ENCODE measurements around the gene ILDR1. TPM values are rescaled to one million over a fixed set of nuclear protein-coding genes. Genes with fewer than 3 reads are reported as not detected.

Gene ILDR1
- total and polyA plus RNA-seq, 4 donors = 3.3 to 8.9 (median 4.2) TPM

DNA sequence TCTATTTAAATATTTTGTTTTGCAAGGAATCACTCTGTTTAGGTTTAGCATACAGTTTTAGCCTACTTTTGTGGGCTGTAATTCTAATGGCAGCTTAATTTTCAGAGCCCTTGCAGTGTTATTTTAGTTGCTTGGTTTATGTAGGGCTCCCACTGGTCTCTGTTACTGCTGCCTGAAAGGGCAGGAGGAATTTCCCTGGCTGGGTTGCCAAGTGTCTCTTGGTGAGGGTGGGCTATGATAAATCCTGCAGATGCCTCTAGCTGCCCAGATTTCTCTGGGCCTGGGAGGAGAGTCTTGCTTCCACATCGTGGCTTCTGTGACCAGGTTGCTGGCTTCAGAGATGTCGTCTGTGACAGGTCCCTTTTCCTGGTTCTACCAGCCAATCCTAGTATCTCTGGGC lies 36.2 kb downstream of the ILDR1 start:
- H3K4me3 ChIP-seq = no peak overlapping the region
- ATAC-seq (ENCODE audit: insufficient read depth, low FRiP score) (no peak), DNase-seq (no peak)
- H3K4me1 ChIP-seq (ENCODE audit: control insufficient read depth in 5 of 5, insufficient read depth in 5 of 5, low read length in 5 of 5) = peaks cover 0 to 1% (median 0%) of the 10 kb centered on the region in 5 donors
- TF ChIP-seq, protein P1, sequence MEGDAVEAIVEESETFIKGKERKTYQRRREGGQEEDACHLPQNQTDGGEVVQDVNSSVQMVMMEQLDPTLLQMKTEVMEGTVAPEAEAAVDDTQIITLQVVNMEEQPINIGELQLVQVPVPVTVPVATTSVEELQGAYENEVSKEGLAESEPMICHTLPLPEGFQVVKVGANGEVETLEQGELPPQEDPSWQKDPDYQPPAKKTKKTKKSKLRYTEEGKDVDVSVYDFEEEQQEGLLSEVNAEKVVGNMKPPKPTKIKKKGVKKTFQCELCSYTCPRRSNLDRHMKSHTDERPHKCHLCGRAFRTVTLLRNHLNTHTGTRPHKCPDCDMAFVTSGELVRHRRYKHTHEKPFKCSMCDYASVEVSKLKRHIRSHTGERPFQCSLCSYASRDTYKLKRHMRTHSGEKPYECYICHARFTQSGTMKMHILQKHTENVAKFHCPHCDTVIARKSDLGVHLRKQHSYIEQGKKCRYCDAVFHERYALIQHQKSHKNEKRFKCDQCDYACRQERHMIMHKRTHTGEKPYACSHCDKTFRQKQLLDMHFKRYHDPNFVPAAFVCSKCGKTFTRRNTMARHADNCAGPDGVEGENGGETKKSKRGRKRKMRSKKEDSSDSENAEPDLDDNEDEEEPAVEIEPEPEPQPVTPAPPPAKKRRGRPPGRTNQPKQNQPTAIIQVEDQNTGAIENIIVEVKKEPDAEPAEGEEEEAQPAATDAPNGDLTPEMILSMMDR (IDR thresholded peaks at IDR 0.05; ENCODE audit: control extremely low read depth, extremely low read depth) = no peak
- no peaks in the 10 kb centered on the region for H3K36me3 ChIP-seq (ENCODE audit: control insufficient read depth in 4 of 4, insufficient read depth in 4 of 4, low read length in 4 of 4)
- no peaks in the 10 kb centered on the region for H3K27me3 ChIP-seq (ENCODE audit: control insufficient read depth in 3 of 3, insufficient read depth in 3 of 3, low read length in 2 of 3)
- 73 to 91% methylated on average over 2 of the region's 2 CpGs for WGBS, 2 donors
- peaks cover 0 to 2% (median 0%) of the 10 kb centered on the region in 4 donors for H3K9me3 ChIP-seq (ENCODE audit: control insufficient read depth in 4 of 4, insufficient read depth in 3 of 4, low read length in 3 of 4)
- no peak overlapping the region for H3K27ac ChIP-seq (ENCODE audit: low read depth in 1 of 2, low read length in 1 of 2)
- H3K9ac ChIP-seq (ENCODE audit: insufficient read depth in 1 of 2, low read length in 2 of 2) = no peak overlapping the region

DNA sequence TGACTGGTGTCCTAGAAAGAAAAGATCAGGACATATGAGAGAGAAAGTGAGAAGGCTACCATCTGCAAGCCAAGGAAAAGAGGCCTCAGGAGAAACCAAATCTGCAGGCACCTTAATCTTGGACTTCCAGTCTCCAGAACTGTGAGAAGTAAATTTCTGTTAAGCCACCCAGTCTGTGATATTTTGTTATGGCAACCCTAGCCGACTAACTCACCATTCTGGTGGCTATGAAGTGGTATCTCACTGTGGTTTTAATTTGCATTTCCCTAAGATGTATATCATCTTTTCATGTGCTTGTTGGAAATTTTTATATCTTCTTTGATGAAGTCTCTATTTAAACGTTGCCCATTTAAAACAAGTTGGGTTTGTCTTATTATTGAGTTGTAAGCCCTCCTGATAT lies 40.6 kb downstream of the ILDR1 start:
- DNase-seq = no peak
- TF ChIP-seq, protein P1 (IDR thresholded peaks at IDR 0.05; ENCODE audit: control extremely low read depth, extremely low read depth) = no peak
- Histone ChIP-seq H3K4me3 (no peak overlapping the region), H3K36me3 (ENCODE audit: control insufficient read depth in 4 of 4, insufficient read depth in 4 of 4, low read length in 4 of 4) (no peaks in the 10 kb centered on the region), H3K9ac (ENCODE audit: insufficient read depth in 1 of 2, low read length in 2 of 2) (no peak overlapping the region), H3K9me3 (ENCODE audit: control insufficient read depth in 4 of 4, insufficient read depth in 3 of 4, low read length in 3 of 4) (peaks cover 0 to 3% (median 1%) of the 10 kb centered on the region in 4 donors), H3K27ac (ENCODE audit: low read depth in 1 of 2, low read length in 1 of 2) (no peak overlapping the region), H3K27me3 (ENCODE audit: control insufficient read depth in 3 of 3, insufficient read depth in 3 of 3, low read length in 2 of 3) (no peaks in the 10 kb centered on the region), H3K4me1 (ENCODE audit: control insufficient read depth in 5 of 5, insufficient read depth in 5 of 5, low read length in 5 of 5) (no peaks in the 10 kb centered on the region)
- no peak for ATAC-seq (ENCODE audit: insufficient read depth, low FRiP score)
- 83 to 84% methylated on average over 2 of the region's 2 CpGs for WGBS, 2 donors

GRCh38 chr3:121980450-121980796 lies 41.6 kb downstream of the ILDR1 start:
- TF ChIP-seq, protein P1 (IDR thresholded peaks at IDR 0.05; ENCODE audit: control extremely low read depth, extremely low read depth) = no peak
- Histone ChIP-seq H3K9me3 (ENCODE audit: control insufficient read depth in 4 of 4, insufficient read depth in 3 of 4, low read length in 3 of 4) (peaks cover 0 to 3% (median 1%) of the 10 kb centered on the region in 4 donors), H3K27me3 (ENCODE audit: control insufficient read depth in 3 of 3, insufficient read depth in 3 of 3, low read length in 2 of 3) (no peaks in the 10 kb centered on the region), H3K4me3 (no peak overlapping the region), H3K27ac (ENCODE audit: low read depth in 1 of 2, low read length in 1 of 2) (no peak overlapping the region), H3K9ac (ENCODE audit: insufficient read depth in 1 of 2, low read length in 2 of 2) (no peak overlapping the region), H3K36me3 (ENCODE audit: control insufficient read depth in 4 of 4, insufficient read depth in 4 of 4, low read length in 4 of 4) (no peaks in the 10 kb centered on the region), H3K4me1 (ENCODE audit: control insufficient read depth in 5 of 5, insufficient read depth in 5 of 5, low read length in 5 of 5) (no peaks in the 10 kb centered on the region)
- WGBS, 2 donors = 78 to 87% methylated on average over 5 of the region's 5 CpGs
- DNase-seq (no peak), ATAC-seq (ENCODE audit: insufficient read depth, low FRiP score) (no peak)

GRCh38 chr3:121979734-121980449 lies 42.2 kb downstream of the ILDR1 start:
- TF ChIP-seq, protein P1 (IDR thresholded peaks at IDR 0.05; ENCODE audit: control extremely low read depth, extremely low read depth) = no peak
- no peak for ATAC-seq (ENCODE audit: insufficient read depth, low FRiP score)
- H3K9ac ChIP-seq (ENCODE audit: insufficient read depth in 1 of 2, low read length in 2 of 2) = no peak overlapping the region

More at GRCh38 chr3:121979734-121980449, 42.2 kb downstream of the ILDR1 start:
- Histone ChIP-seq H3K27me3 (ENCODE audit: control insufficient read depth in 3 of 3, insufficient read depth in 3 of 3, low read length in 2 of 3) (no peaks in the 10 kb centered on the region), H3K36me3 (ENCODE audit: control insufficient read depth in 4 of 4, insufficient read depth in 4 of 4, low read length in 4 of 4) (no peaks in the 10 kb centered on the region), H3K4me1 (ENCODE audit: control insufficient read depth in 5 of 5, insufficient read depth in 5 of 5, low read length in 5 of 5) (no peaks in the 10 kb centered on the region), H3K27ac (ENCODE audit: low read depth in 1 of 2, low read length in 1 of 2) (no peak overlapping the region), H3K9me3 (ENCODE audit: control insufficient read depth in 4 of 4, insufficient read depth in 3 of 4, low read length in 3 of 4) (peaks cover 0 to 3% (median 1%) of the 10 kb centered on the region in 4 donors), H3K4me3 (no peak overlapping the region)
- DNase-seq = no peak

All from lung (tissue), 12 donors.